ACHN (cell line): ENCODE results near the gene SCIN.

Source experiments
- DNase-seq: peaks from one replicate; pipeline ENCODE4 v3.0.0-alpha.2; 2015
- in situ Hi-C: cut with HindIII; loops from 2 replicates; pipeline ENCODE4 v1.10.0; 2017; ENCODE audit warnings: low sequenced_read_pairs, low pct_ligation_motif_present, low pct_unique_long_range_greater_than_20kb

The SCIN gene

DNA sequence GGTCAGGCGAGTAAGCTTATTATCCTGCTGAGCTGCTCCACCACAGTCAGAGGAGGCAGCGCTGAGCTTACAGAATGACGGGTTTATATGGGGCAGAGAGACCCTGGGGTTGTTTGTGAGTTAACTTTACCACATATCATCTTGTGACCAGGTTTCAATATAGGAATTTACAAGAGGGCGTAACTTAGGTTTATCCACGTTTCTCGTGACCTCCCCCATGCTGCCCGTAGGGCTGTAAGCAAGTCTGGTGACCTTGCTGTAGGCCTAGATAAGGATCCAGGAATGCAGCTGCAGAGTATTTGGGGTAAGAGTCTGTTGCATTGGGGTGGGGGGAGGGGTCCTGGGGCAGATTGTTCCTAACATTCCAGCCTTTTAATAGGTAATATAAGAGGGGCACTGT lies 24.6 kb downstream of the SCIN start:
- DNase-seq: no peak
- in situ Hi-C loops: no loop called here

- in situ Hi-C loops: no loop called here
- no peak for DNase-seq
Observed at GRCh38 chr7:12596225-12596790, 25.8 kb downstream of the SCIN start.

DNA sequence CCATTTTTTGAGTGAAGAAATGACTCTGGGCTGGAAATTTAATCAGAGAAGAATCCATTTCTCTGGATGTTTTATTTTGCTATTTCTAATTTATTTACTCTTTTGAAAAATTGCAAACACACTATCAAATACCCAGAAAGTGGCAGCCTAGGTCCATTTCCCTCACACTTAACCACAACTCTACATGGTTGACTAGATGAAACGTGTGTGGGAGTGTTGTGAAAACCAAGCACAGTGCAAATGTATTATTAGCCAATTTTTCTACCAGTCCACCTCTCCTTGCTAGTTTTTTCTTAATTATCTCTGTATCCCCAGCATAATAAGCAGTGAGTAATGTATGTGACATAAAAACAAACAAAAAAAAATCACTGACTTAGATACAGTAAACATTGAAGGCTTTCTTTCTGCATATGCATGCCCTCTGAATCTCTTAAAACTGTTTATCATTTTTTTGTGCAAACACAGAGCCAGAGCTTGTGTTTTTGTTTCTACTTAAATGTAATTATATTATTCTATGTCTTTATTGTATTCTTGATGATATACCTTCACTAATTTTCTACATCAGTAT lies 30.9 kb downstream of the SCIN start:
- no peak for DNase-seq
- in situ Hi-C loops: no loop called here

GRCh38 chr7:12607134-12607533 lies 36.6 kb downstream of the SCIN start:
- DNase-seq: no peak
- in situ Hi-C loops: no loop called here

DNA sequence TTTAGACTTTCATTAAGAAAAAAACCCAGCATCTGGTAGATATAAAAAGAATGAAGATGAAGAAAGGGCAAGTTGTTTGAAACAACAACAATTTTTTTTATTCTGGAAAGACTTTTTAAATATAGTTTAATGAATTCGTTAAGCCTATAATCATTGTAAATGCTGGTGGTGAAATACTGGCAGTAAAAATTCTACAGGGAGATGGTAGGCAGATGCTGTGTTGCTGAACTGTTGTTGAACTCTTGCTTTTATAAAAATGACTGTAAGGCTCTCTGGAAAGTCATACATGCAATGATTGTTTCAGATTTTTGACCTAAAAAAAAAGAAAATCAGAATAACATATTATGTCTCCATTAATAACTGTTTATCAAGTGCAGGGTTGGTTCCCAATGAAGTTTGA lies 39.0 kb downstream of the SCIN start:
- in situ Hi-C loops: no loop called here
- DNase-seq: no peak

DNA sequence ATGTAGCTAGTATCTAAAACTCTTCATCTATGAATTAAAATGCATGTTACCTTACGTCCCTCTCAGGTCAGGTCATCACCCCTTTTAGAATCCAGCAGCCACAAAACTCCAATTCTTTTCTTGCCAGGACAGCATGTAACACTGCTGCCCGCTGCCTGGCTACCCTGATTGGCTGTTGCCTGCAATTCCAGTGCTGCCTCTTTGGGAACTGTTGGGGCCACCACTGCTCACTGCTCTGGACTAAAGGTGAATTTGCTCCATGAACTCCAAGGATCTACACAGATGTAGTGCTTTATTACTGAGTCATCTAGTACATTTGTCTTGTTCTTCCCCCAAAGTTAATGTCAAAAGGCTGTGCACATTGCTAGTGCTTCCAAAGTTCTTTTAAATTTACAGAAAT lies 40.4 kb downstream of the SCIN start:
- no peak for DNase-seq
- in situ Hi-C loops: no loop called here

DNA sequence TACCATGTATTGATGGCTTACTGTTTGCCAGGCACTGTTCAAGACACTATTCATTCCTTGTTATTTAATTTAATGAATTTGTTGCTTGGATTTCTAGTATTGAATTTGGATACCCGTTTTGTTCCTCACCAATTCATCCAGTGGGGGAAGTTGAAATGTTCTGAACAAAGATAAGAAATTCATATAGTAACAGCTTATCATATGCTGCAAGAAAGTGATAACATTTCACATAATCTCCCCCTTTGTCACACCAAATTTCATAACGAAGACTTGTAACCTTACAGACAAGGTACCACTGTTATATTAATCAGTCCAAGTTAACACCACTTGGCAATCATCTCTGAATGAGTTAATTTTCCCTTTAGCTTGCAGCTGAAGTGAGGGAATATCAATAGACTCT lies 42.1 kb downstream of the SCIN start:
- in situ Hi-C loops: no loop called here
- no peak for DNase-seq

GRCh38 chr7:12619461-12620069 lies 49.0 kb downstream of the SCIN start:
- in situ Hi-C loops: no loop called here
- DNase-seq: no peak

DNA sequence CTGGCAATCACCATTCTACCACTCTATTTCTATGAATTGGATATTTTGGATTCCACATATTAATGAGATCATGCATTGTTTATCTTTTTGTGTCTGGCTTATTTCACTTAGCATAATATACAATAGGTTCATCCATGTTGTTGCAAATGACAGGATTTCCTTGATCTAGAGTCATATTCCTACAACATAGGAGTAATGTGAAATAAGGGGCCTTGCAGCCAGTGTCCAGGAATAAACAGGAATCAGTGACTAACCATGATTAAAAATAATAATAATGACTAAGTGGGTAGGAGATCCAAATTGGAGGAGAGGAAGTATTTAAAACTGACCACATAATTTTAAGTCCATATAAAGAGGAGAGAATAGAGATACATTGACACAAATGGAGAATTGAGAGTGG lies 49.9 kb downstream of the SCIN start:
- no peak for DNase-seq
- in situ Hi-C loops: no loop called here

DNA sequence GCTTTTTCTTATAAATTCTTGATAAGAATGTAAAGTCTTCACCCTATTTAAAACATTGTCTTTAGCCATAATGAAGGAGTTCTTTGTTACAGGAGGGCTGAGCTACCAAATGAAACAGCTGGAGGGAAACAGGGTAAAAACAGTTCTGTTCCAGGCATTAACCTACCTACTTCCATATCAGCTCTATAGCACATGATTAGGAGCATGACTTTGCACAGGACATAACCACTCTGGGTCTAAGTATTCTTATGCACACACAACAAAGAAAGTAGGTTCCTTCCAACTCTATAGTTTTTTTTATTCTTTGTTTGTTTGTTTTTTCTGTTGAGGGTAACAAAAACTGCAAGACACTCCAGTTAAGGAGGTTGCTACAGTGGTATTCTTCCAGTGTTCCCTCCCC lies 52.7 kb downstream of the SCIN start:
- DNase-seq: no peak
- in situ Hi-C loops: no loop called here

- in situ Hi-C loops: no loop called here
- peak; percentile 69 for DNase-seq
Observed at GRCh38 chr7:12623885-12624498, 53.5 kb downstream of the SCIN start.

GRCh38 chr7:12625836-12626235 lies 55.3 kb downstream of the SCIN start:
- in situ Hi-C loops: no loop called here
- no peak for DNase-seq

DNA sequence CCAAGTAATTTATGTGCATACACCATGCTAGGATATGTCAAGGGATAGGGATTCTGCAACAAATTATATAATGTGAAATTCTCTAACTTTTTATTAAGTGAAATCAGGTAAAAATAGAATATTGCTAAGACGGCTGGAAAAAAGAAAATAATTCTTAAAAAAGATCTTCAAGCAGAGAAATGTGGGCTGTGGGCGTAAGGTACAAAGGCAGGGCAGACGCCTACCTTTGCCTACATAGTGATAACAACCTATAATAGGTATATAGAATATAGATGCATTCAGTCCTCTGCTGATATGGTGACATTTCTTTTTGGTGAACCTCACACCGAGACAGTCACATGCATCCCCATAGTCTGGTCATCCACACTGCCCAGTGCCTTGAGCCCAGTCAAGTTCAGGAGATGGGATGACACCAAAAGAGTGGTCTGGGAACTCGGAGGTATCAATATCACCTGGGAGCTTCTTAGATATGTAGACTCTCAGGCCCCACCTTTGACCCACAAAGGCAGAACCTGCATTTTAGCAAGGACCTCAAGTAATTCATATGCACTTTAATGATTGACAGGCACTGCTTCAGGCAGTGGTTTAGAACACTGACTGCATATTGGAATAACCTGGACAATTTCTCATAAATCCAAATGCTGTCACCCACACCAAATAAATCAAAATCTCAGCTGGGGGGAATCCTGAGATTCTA lies 59.4 kb downstream of the SCIN start:
- in situ Hi-C loops: no loop called here
- DNase-seq: no peak

- DNase-seq: no peak
- in situ Hi-C loops: no loop called here
Observed at GRCh38 chr7:12630513-12630819, 59.9 kb downstream of the SCIN start.

- no peak for DNase-seq
Observed at GRCh38 chr7:12633582-12633981, 63.1 kb downstream of the SCIN start.

DNA sequence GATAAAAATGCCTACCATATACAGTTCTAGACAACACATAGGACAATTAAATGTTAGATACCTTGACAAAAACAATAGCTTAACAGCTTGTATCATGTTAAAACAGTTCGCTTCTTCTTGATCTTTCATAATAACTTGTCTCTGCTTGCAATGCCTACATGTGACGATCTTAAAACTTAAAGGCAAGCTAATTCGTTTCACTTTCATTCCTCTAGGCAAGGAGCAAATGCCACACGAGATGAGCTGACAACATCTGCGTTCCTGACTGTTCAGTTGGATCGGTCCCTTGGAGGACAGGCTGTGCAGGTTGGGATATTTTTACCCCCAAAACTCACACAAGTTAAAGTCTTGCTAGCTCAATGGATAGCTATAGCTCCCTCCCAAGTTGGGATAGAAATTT lies 65.3 kb downstream of the SCIN start:
- in situ Hi-C loops: no loop called here
- DNase-seq: no peak

More at GRCh38 chr7:12633582-12633981, 63.1 kb downstream of the SCIN start:
- in situ Hi-C loops: no loop called here

- DNase-seq: no peak
- in situ Hi-C loops: no loop called here
Observed at GRCh38 chr7:12637328-12637727, 66.8 kb downstream of the SCIN start.

DNA sequence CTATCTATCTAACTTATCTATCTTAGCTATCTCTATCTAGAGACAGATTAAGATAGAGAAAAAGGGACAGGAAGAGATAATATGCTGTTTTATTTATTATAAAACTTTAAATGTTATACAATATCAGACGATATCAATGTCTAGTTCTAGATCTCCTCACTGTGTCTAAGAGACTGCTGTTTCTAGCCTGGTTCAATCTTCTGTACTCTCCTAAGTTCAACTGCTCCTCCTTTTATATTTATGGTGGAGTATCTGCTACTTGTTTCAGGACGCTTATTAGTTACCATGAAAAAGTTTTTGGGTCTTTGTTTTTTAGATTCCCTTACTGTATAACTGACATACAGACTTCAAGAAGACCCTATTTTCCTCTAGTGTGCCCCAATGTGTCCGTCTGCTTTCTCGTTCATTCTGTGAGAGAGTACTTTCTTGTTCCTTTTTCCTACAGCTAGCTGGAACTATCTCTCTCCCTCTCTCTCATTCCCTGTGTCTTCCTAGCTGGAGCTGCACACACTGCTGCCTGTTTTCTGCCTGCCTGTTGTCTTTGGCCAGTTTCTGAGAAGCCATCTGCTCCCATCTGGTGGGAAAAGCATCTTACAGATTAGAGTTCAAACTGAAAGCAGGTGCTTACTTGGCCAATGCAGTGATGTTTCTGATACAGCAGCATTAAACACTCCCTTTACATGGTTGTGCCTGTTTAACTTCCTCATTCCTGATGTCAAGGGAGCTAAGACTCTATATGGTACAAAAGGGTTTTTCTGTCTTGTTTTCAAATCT lies 67.5 kb downstream of the SCIN start:
- no peak for DNase-seq
- in situ Hi-C loops: no loop called here

GRCh38 chr7:12638851-12639456 lies 68.4 kb downstream of the SCIN start:
- DNase-seq: peak; percentile 80
- in situ Hi-C loops: no loop called here
